Ovary (tissue), 3 donors: ENCODE measurements around the gene TRAK2.

Experiments used
- EP300 ChIP-seq: sonication (generic); formaldehyde crosslinking; IDR thresholded peaks from one replicate; pipeline ENCODE4 v1.6.1; 2017; ENCODE audit warnings: antibody characterized with exemption
- POLR2A ChIP-seq: fragments of 450-650 bp; IDR thresholded peaks from one replicate; pipeline ENCODE4 v1.6.1; 2017; ENCODE audit warnings: antibody characterized with exemption, mild to moderate bottlenecking, moderate library complexity
- TF ChIP-seq, protein P1 (sequence below), 3 donors: fragments of 450-650 bp in 2 of 3; fragments of 200-600 bp in 1 of 3; IDR thresholded peaks; one replicate each; pipeline versions ENCODE4 v1.5.1 to v1.8.0; 2016 to 2022; ENCODE audit warnings: antibody characterized with exemption in 3 of 3, mild to moderate bottlenecking in 1 of 3
- donor health status: DM: no; HTN: no; CAD: no.

DNA sequence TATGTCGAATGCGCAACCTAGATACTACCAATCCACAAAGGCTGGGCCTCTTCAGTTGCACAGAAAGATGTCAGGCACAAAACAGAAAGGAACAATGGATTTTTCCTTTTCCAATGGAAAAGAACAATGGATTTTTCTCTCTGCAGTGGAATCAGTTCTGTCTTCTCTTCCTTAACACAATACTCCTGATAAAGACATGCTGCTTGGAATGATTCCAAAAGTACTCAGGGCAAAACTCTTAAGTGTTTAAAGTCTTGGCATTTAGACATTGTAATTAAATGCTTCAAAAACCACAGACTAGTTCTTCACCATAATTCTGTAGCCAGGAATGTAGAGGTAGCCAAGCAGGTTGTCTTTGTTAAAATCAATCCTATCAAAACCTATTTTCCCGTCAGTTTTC lies 47.4 kb downstream of the TRAK2 start:
- TF ChIP-seq EP300, result no peak
- TF ChIP-seq, protein P1, sequence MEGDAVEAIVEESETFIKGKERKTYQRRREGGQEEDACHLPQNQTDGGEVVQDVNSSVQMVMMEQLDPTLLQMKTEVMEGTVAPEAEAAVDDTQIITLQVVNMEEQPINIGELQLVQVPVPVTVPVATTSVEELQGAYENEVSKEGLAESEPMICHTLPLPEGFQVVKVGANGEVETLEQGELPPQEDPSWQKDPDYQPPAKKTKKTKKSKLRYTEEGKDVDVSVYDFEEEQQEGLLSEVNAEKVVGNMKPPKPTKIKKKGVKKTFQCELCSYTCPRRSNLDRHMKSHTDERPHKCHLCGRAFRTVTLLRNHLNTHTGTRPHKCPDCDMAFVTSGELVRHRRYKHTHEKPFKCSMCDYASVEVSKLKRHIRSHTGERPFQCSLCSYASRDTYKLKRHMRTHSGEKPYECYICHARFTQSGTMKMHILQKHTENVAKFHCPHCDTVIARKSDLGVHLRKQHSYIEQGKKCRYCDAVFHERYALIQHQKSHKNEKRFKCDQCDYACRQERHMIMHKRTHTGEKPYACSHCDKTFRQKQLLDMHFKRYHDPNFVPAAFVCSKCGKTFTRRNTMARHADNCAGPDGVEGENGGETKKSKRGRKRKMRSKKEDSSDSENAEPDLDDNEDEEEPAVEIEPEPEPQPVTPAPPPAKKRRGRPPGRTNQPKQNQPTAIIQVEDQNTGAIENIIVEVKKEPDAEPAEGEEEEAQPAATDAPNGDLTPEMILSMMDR (IDR thresholded peaks at IDR 0.05), result no peak
- no peak for TF ChIP-seq POLR2A
